GM12878 (cell line): ENCODE results near the gene MTHFD1L. TPM values are rescaled to one million over a fixed set of nuclear protein-coding genes. Genes with fewer than 3 reads are reported as not detected.

Experiments
- ATAC-seq: fragments of 200-7000 bp; cut with Tn5 transposase; 3 replicates; pipeline ENCODE4 v1.9.1; 2020; ENCODE audit warnings: mild to moderate bottlenecking, moderate library complexity
- BruUV-seq: library from RNA; stranded (reverse); fragments of 400-500 nt; replicated peaks from 2 replicates; lab custom pipeline; 2021; lab: Mats Ljungman, UMichigan
- CTCF ChIA-PET: fragments of 300-600 bp; sonication (Branson Sonifier 250); formaldehyde crosslinking; extraction: SDS; loops from one replicate; lab custom pipeline; 2021; ENCODE audit warnings: inconsistent platforms; lab: Yijun Ruan, JAX
- POLR2A ChIA-PET: fragments of 350-600 bp; formaldehyde crosslinking; extraction: SDS; loops from one replicate; lab custom pipeline; 2021; ENCODE audit warnings: inconsistent platforms; lab: Charles Lee
- RAD21 ChIA-PET: fragments of 300-600 bp; sonication (Branson Sonifier 250); formaldehyde crosslinking; loops from one replicate; lab custom pipeline; 2023; ENCODE audit warnings: antibody characterized with exemption; ENCODE audit not compliant: unreplicated experiment; lab: Charles Lee
- SMC1A ChIA-PET: fragments of 300-600 bp; sonication (Branson Sonifier 250); formaldehyde crosslinking; loops from one replicate; lab custom pipeline; 2023; ENCODE audit not compliant: unreplicated experiment, uncharacterized antibody; lab: Charles Lee
- DNase-seq: peaks from one replicate; pipeline ENCODE4 v3.0.0-alpha.2; 2011; ENCODE audit warnings: low read depth, low spot score
- FAIRE-seq: peaks from 3 replicates; lab custom pipeline; 2011; peaks lifted over from hg19 to GRCh38; lab: Jason Lieb, UNC
- H2AFZ ChIP-seq: 2 replicates; pipeline ENCODE4 v1.6.0; 2011; ENCODE audit warnings: low read depth, low read length, control low read depth; ENCODE audit not compliant: control insufficient read depth
- H3K27ac ChIP-seq: 2 replicates; pipeline ENCODE4 v1.5.1; 2011; ENCODE audit warnings: control low read depth; ENCODE audit not compliant: control insufficient read depth, insufficient read depth
- H3K27me3 ChIP-seq, 2 experiments: replicated peaks in 1 of 2; 2 replicates each; pipeline versions ENCODE4 v1.6.0 to v1.6.1; 2011; ENCODE audit warnings: low read length in 1 of 2; ENCODE audit not compliant: control insufficient read depth in 2 of 2, insufficient read depth in 2 of 2
- H3K36me3 ChIP-seq, 2 experiments: 2 replicates each; pipeline ENCODE4 v1.5.1; 2011; ENCODE audit warnings: low read length in 1 of 2; ENCODE audit not compliant: control insufficient read depth in 2 of 2, insufficient read depth in 2 of 2
- H3K4me1 ChIP-seq: 2 replicates; pipeline ENCODE4 v1.6.1; 2011; ENCODE audit warnings: mild to moderate bottlenecking, low read length, moderate library complexity, mixed read lengths; ENCODE audit not compliant: control insufficient read depth, insufficient read depth
- H3K4me2 ChIP-seq: 2 replicates; pipeline ENCODE4 v1.6.0; 2011; ENCODE audit warnings: control low read depth; ENCODE audit not compliant: control insufficient read depth, insufficient read depth
- H3K4me3 ChIP-seq: fragments of 200-600 bp; sonication (generic); 2 replicates; pipeline ENCODE4 v1.5.1; 2016
- H3K79me2 ChIP-seq: 2 replicates; pipeline ENCODE4 v1.6.0; 2011; ENCODE audit warnings: low read length; ENCODE audit not compliant: control insufficient read depth, insufficient read depth
- H3K9ac ChIP-seq: 2 replicates; pipeline ENCODE4 v1.8.0; 2011; ENCODE audit warnings: low read length, control low read depth, mixed read lengths; ENCODE audit not compliant: control insufficient read depth, insufficient read depth
- H3K9me3 ChIP-seq: replicated peaks from 3 replicates; pipeline ENCODE4 v1.5.1; 2011; ENCODE audit warnings: mild to moderate bottlenecking, low read length; ENCODE audit not compliant: control insufficient read depth, insufficient read depth
- H4K20me1 ChIP-seq: 2 replicates; pipeline ENCODE4 v1.6.0; 2011; ENCODE audit not compliant: control insufficient read depth, insufficient read depth
- CHD1 ChIP-seq: IDR thresholded peaks from 2 replicates; pipeline ENCODE4 v1.6.1; 2012; ENCODE audit warnings: low read depth, low read length, improper control_type of control experiment
- PML ChIP-seq: IDR thresholded peaks from 2 replicates; pipeline ENCODE4 v1.6.1; 2012; ENCODE audit warnings: low read length, inconsistent platforms
- SMARCA5 ChIP-seq: fragments of 450-650 bp; IDR thresholded peaks from 2 replicates; pipeline ENCODE4 v1.6.1; 2017; ENCODE audit warnings: mild to moderate bottlenecking
- SREBF2 ChIP-seq: IDR thresholded peaks from 2 replicates; pipeline ENCODE4 v1.6.1; 2012; ENCODE audit warnings: mild to moderate bottlenecking, low read length
- SRF ChIP-seq, 2 experiments: IDR thresholded peaks; 2 replicates each; pipeline ENCODE4 v1.6.1; 2011; ENCODE audit warnings: low read depth in 2 of 2, low read length in 2 of 2, mild to moderate bottlenecking in 1 of 2, moderate library complexity in 1 of 2
- TAF1 ChIP-seq: IDR thresholded peaks from 2 replicates; pipeline ENCODE4 v1.6.1; 2011; ENCODE audit warnings: mild to moderate bottlenecking, low read depth, low read length, borderline replicate concordance
- WRNIP1 ChIP-seq: IDR thresholded peaks from 2 replicates; pipeline ENCODE4 v1.6.1; 2011; ENCODE audit warnings: low read depth, low read length, improper control_type of control experiment, borderline replicate concordance
- ZNF24 ChIP-seq: fragments of 450-650 bp; IDR thresholded peaks from 2 replicates; pipeline ENCODE4 v1.6.1; 2017; ENCODE audit warnings: antibody characterized with exemption, mild to moderate bottlenecking
- WGBS: methylation state at CpG from one replicate; pipeline ENCODE4 v1.1.6; 2016; ENCODE audit warnings: low lambda C conversion rate; ENCODE audit not compliant: insufficient replicate concordance, insufficient coverage; ENCODE audit errors: missing lambda C conversion rate; 5-methylcytosine and 5-hydroxymethylcytosine counted together
- in situ Hi-C: fragments of 300-500 bp; cut with MboI; formaldehyde crosslinking; loops from 9 replicates; pipeline ENCODE4 v1.14.3; 2018; ENCODE audit warnings: mixed read lengths
- intact Hi-C: fragments of 100-400 bp; cut with micrococcal nuclease; formaldehyde crosslinking; loops from one replicate; pipeline ENCODE4 v1.14.2; 2022; ENCODE audit not compliant: unreplicated experiment
- polyA plus RNA-seq, 11 experiments: library from polyadenylated mRNA; depleted of rRNA in 4 of 11; unstranded in 6 of 11; stranded (reverse) in 5 of 11; fragments of >200 nt; fragmentation: Nextera tagmentation in 4 of 11; fragmentation: Illumina TruSeq in 1 of 11; extraction: Ambion mirVana in 4 of 11; extraction: Trizol in 1 of 11; gene quantifications; 1 replicate in 1 of 11; 2 replicates in 10 of 11; pipeline versions ENCODE4 v1.2.1 to v1.2.3, GENCODE V29; 2011 to 2016; ENCODE audit warnings: inconsistent platforms in 2 of 11, missing spikeins in 2 of 11, low read depth in 1 of 11
- total RNA-seq, 4 experiments: library from RNA; depleted of rRNA in 3 of 4; stranded (reverse); fragments of >200 nt in 3 of 4; fragmentation: Illumina TruSeq in 1 of 4; extraction: Trizol in 1 of 4; gene quantifications; 2 replicates each; pipeline versions ENCODE4 v1.2.1 to v1.2.3, GENCODE V29; 2013 to 2021
- TF ChIP-seq, protein P1 (sequence below): fragments of 450-650 bp; IDR thresholded peaks from 2 replicates; pipeline ENCODE4 v1.6.1; 2017; ENCODE audit warnings: mild to moderate bottlenecking
- TF ChIP-seq, protein P2 (sequence below): fragments of 450-650 bp; conservative IDR thresholded peaks from 2 replicates; pipeline ENCODE4 v1.6.1; 2017; ENCODE audit warnings: mild to moderate bottlenecking, moderate library complexity

Gene MTHFD1L
- total and polyA plus RNA-seq, 10 of the 15 experiments (the other 5 are each of a cell fraction or from before 2014, with no cell fraction given): 11.7 to 75.5 (median 28.8) TPM

DNA sequence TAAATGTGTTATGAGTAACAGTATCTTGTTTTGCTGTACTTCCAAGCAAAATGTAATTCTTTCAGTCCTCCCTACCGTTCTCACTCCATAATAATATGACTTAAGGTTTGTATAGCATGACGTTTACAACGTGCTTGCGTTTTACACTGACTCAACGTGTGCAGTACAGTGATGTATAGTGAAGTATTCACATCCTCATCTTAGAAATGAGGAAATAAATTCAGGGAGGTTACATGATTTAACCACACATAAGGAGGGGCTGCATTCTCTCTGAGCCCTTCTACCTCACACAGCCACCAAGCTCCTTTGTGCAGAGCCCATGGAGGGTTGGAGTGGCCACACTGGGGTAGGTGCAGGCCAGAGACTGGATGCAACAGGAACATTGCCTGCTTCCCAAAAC, 164.5 kb downstream of the MTHFD1L start:
- ChIA-PET POLR2A (no interaction called here), RAD21 (no interaction called here), SMC1A (no interaction called here), CTCF (interaction anchor here (1.0 to 1.9 kb wide), 2 partner anchors 16 to 235 kb away, joined by 3 to 10 read pairs; no protein-coding TSS in a partner anchor)
- H3K27ac ChIP-seq: no peak overlapping the region
- H2AFZ ChIP-seq: no peak overlapping the region
- intact Hi-C loops: no loop called here
- H3K9me3 ChIP-seq: peaks cover 4% of the 10 kb centered on the region; the same call in 2 of the 3 replicates
- no peaks in the 10 kb centered on the region for H3K4me1 ChIP-seq
- no peaks in the 10 kb centered on the region for H3K79me2 ChIP-seq
- no TSS peak for BruUV-seq
- no peak for DNase-seq
- in situ Hi-C loops: no loop called here
- ATAC-seq: no peak
- H4K20me1 ChIP-seq: no peaks in the 10 kb centered on the region
- no peaks in the 10 kb centered on the region for H3K27me3 ChIP-seq
- H3K36me3 ChIP-seq: peaks cover 0 to under 1% of the 10 kb centered on the region in 2 experiments; a peak in 2 of 4 replicates
- no peak for FAIRE-seq
- 91% methylated on average over 5 of the region's 5 CpGs for WGBS
- no peak overlapping the region for H3K4me2 ChIP-seq
- H3K4me3 ChIP-seq: no peak overlapping the region
- no peak overlapping the region for H3K9ac ChIP-seq
- no peak for TF ChIP-seq WRNIP1
- TF ChIP-seq, protein P1, sequence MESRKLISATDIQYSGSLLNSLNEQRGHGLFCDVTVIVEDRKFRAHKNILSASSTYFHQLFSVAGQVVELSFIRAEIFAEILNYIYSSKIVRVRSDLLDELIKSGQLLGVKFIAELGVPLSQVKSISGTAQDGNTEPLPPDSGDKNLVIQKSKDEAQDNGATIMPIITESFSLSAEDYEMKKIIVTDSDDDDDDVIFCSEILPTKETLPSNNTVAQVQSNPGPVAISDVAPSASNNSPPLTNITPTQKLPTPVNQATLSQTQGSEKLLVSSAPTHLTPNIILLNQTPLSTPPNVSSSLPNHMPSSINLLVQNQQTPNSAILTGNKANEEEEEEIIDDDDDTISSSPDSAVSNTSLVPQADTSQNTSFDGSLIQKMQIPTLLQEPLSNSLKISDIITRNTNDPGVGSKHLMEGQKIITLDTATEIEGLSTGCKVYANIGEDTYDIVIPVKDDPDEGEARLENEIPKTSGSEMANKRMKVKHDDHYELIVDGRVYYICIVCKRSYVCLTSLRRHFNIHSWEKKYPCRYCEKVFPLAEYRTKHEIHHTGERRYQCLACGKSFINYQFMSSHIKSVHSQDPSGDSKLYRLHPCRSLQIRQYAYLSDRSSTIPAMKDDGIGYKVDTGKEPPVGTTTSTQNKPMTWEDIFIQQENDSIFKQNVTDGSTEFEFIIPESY: no peak

GRCh38 chr6:151032034-151032433, 166.5 kb downstream of the MTHFD1L start:
- WGBS: 89% methylated on average over 3 of the region's 3 CpGs
- ChIA-PET CTCF (interaction anchor here (0.6 to 1.2 kb wide), 3 partner anchors 18 to 141 kb away, joined by 3 to 4 read pairs (median 3); no protein-coding TSS in a partner anchor), RAD21 (no interaction called here), SMC1A (no interaction called here), POLR2A (interaction anchor here (0.7 kb wide), 1 partner anchor 22 kb away, joined by 4 read pairs; no protein-coding TSS in a partner anchor)
- Histone ChIP-seq H3K4me2 (no peak overlapping the region), H3K9ac (no peak overlapping the region), H3K4me1 (no peaks in the 10 kb centered on the region), H3K79me2 (no peaks in the 10 kb centered on the region), H4K20me1 (no peaks in the 10 kb centered on the region), H2AFZ (no peak overlapping the region), H3K36me3 (peaks cover 2 to 4% of the 10 kb centered on the region in 2 experiments; a peak in 2 of 4 replicates), H3K4me3 (no peak overlapping the region), H3K27me3 (no peaks in the 10 kb centered on the region), H3K27ac (no peak overlapping the region), H3K9me3 (peaks cover 4% of the 10 kb centered on the region; the same call in 2 of the 3 replicates)
- intact Hi-C loops (no loop called here), in situ Hi-C loops (no loop called here)
- no peak for TF ChIP-seq SRF (IDR thresholded peaks at IDR 0.05; ENCODE audit: low read depth in 2 of 2, low read length in 2 of 2)
- no peak for TF ChIP-seq CHD1
- TF ChIP-seq TAF1: no peak
- TF ChIP-seq SREBF2: no peak
- TF ChIP-seq SMARCA5: no peak
- TF ChIP-seq, protein P2, sequence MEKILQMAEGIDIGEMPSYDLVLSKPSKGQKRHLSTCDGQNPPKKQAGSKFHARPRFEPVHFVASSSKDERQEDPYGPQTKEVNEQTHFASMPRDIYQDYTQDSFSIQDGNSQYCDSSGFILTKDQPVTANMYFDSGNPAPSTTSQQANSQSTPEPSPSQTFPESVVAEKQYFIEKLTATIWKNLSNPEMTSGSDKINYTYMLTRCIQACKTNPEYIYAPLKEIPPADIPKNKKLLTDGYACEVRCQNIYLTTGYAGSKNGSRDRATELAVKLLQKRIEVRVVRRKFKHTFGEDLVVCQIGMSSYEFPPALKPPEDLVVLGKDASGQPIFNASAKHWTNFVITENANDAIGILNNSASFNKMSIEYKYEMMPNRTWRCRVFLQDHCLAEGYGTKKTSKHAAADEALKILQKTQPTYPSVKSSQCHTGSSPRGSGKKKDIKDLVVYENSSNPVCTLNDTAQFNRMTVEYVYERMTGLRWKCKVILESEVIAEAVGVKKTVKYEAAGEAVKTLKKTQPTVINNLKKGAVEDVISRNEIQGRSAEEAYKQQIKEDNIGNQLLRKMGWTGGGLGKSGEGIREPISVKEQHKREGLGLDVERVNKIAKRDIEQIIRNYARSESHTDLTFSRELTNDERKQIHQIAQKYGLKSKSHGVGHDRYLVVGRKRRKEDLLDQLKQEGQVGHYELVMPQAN: no peak
- TF ChIP-seq ZNF24: no peak
- no peak for TF ChIP-seq PML
- BruUV-seq: no TSS peak
- no peak for ATAC-seq
- no peak for DNase-seq
- FAIRE-seq: no peak
